Measurements from ENCODE around the gene SPINK1.
"Not testable (repeated sequence)": the region's sequence is repeated elsewhere in the genome, so short reads cannot be mapped to it uniquely, and the experiment has no call there.

DNA sequence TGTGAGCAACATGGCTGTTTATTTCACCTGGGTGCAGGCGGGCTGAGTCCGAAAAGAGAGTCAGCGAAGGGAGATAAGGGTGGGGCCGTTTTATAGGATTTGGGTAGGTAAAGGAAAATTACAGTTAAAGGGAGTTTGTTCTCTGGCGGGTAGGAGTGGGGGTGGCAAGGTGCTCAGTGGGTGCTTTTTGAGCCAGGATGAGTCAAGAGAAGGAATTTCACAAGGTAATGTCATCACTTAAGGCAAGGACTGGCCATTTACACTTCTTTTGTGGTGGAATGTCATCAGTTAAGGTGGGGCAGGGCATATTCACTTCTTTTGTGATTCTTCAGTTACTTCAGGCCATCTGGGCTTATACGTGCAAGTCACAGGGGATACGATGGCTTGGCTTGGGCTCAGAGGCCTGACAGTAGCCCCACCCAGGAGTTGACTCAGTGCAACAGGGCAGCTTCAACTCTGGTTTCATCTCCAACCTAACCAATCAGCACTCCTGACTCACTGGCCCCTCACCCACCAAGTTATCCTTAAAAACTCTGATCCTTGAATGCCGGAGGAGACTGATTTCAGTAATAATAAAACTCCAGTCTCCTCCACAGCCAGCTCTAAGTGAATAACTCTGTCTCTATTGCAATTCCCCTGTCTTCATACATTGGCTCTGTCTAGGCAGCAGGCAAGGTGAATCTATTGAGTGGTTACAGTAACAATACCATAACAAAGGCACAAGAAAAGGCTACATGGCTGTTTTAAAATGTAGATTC, 42.8 kb upstream of the SPINK1 start:
- not testable (repeated sequence) for TF ChIP-seq CREB1 (IDR thresholded peaks at IDR 0.05); CREB1 (CRISPR knock-in tag; IDR thresholded peaks at IDR 0.05); LARP7 (IDR thresholded peaks at IDR 0.05); POU5F1 (IDR thresholded peaks at IDR 0.05; ENCODE audit: borderline replicate concordance, low read depth, low read length, partially characterized antibody); HDGF (IDR thresholded peaks at IDR 0.05); NCOR1 (IDR thresholded peaks at IDR 0.05); EGR1 (conservative IDR thresholded peaks at IDR 0.05); BRCA1 (IDR thresholded peaks at IDR 0.05); BRCA1 (CRISPR knock-in tag; IDR thresholded peaks at IDR 0.05); SIX5 (IDR thresholded peaks at IDR 0.05; ENCODE audit: borderline replicate concordance in 1 of 2, insufficient read depth in 1 of 2, low read depth in 1 of 2, low read length in 2 of 2); KLF16 (IDR thresholded peaks at IDR 0.05)
- TF ChIP-seq, protein P1, sequence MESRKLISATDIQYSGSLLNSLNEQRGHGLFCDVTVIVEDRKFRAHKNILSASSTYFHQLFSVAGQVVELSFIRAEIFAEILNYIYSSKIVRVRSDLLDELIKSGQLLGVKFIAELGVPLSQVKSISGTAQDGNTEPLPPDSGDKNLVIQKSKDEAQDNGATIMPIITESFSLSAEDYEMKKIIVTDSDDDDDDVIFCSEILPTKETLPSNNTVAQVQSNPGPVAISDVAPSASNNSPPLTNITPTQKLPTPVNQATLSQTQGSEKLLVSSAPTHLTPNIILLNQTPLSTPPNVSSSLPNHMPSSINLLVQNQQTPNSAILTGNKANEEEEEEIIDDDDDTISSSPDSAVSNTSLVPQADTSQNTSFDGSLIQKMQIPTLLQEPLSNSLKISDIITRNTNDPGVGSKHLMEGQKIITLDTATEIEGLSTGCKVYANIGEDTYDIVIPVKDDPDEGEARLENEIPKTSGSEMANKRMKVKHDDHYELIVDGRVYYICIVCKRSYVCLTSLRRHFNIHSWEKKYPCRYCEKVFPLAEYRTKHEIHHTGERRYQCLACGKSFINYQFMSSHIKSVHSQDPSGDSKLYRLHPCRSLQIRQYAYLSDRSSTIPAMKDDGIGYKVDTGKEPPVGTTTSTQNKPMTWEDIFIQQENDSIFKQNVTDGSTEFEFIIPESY (CRISPR knock-in tag; IDR thresholded peaks at IDR 0.05), result not testable (repeated sequence)
- TF ChIP-seq, protein P2, sequence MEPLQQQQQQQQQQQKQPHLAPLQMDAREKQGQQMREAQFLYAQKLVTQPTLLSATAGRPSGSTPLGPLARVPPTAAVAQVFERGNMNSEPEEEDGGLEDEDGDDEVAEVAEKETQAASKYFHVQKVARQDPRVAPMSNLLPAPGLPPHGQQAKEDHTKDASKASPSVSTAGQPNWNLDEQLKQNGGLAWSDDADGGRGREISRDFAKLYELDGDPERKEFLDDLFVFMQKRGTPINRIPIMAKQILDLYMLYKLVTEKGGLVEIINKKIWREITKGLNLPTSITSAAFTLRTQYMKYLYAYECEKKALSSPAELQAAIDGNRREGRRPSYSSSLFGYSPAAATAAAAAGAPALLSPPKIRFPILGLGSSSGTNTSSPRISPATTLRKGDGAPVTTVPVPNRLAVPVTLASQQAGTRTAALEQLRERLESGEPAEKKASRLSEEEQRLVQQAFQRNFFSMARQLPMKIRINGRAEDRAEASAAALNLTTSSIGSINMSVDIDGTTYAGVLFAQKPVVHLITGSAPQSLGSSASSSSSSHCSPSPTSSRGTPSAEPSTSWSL (CRISPR knock-in tag; IDR thresholded peaks at IDR 0.05; ENCODE audit: borderline replicate concordance), result not testable (repeated sequence)
- TF ChIP-seq, protein P3, sequence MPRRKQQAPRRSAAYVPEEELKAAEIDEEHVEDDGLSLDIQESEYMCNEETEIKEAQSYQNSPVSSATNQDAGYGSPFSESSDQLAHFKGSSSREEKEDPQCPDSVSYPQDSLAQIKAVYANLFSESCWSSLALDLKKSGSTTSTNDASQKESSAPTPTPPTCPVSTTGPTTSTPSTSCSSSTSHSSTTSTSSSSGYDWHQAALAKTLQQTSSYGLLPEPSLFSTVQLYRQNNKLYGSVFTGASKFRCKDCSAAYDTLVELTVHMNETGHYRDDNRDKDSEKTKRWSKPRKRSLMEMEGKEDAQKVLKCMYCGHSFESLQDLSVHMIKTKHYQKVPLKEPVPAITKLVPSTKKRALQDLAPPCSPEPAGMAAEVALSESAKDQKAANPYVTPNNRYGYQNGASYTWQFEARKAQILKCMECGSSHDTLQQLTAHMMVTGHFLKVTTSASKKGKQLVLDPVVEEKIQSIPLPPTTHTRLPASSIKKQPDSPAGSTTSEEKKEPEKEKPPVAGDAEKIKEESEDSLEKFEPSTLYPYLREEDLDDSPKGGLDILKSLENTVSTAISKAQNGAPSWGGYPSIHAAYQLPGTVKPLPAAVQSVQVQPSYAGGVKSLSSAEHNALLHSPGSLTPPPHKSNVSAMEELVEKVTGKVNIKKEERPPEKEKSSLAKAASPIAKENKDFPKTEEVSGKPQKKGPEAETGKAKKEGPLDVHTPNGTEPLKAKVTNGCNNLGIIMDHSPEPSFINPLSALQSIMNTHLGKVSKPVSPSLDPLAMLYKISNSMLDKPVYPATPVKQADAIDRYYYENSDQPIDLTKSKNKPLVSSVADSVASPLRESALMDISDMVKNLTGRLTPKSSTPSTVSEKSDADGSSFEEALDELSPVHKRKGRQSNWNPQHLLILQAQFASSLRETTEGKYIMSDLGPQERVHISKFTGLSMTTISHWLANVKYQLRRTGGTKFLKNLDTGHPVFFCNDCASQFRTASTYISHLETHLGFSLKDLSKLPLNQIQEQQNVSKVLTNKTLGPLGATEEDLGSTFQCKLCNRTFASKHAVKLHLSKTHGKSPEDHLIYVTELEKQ (CRISPR knock-in tag; IDR thresholded peaks at IDR 0.05), result not testable (repeated sequence)
- TF ChIP-seq, protein P4, sequence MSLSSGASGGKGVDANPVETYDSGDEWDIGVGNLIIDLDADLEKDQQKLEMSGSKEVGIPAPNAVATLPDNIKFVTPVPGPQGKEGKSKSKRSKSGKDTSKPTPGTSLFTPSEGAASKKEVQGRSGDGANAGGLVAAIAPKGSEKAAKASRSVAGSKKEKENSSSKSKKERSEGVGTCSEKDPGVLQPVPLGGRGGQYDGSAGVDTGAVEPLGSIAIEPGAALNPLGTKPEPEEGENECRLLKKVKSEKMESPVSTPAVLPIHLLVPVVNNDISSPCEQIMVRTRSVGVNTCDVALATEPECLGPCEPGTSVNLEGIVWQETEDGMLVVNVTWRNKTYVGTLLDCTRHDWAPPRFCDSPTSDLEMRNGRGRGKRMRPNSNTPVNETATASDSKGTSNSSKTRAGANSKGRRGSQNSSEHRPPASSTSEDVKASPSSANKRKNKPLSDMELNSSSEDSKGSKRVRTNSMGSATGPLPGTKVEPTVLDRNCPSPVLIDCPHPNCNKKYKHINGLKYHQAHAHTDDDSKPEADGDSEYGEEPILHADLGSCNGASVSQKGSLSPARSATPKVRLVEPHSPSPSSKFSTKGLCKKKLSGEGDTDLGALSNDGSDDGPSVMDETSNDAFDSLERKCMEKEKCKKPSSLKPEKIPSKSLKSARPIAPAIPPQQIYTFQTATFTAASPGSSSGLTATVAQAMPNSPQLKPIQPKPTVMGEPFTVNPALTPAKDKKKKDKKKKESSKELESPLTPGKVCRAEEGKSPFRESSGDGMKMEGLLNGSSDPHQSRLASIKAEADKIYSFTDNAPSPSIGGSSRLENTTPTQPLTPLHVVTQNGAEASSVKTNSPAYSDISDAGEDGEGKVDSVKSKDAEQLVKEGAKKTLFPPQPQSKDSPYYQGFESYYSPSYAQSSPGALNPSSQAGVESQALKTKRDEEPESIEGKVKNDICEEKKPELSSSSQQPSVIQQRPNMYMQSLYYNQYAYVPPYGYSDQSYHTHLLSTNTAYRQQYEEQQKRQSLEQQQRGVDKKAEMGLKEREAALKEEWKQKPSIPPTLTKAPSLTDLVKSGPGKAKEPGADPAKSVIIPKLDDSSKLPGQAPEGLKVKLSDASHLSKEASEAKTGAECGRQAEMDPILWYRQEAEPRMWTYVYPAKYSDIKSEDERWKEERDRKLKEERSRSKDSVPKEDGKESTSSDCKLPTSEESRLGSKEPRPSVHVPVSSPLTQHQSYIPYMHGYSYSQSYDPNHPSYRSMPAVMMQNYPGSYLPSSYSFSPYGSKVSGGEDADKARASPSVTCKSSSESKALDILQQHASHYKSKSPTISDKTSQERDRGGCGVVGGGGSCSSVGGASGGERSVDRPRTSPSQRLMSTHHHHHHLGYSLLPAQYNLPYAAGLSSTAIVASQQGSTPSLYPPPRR (CRISPR knock-in tag; IDR thresholded peaks at IDR 0.05; ENCODE audit: borderline replicate concordance), result not testable (repeated sequence)
- TF ChIP-seq, protein P5, sequence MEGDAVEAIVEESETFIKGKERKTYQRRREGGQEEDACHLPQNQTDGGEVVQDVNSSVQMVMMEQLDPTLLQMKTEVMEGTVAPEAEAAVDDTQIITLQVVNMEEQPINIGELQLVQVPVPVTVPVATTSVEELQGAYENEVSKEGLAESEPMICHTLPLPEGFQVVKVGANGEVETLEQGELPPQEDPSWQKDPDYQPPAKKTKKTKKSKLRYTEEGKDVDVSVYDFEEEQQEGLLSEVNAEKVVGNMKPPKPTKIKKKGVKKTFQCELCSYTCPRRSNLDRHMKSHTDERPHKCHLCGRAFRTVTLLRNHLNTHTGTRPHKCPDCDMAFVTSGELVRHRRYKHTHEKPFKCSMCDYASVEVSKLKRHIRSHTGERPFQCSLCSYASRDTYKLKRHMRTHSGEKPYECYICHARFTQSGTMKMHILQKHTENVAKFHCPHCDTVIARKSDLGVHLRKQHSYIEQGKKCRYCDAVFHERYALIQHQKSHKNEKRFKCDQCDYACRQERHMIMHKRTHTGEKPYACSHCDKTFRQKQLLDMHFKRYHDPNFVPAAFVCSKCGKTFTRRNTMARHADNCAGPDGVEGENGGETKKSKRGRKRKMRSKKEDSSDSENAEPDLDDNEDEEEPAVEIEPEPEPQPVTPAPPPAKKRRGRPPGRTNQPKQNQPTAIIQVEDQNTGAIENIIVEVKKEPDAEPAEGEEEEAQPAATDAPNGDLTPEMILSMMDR (IDR thresholded peaks at IDR 0.05 in 2 of 3, conservative IDR thresholded peaks at IDR 0.05 in 1 of 3; ENCODE audit: insufficient read depth in 2 of 3, low read depth in 1 of 3, low read length in 3 of 3), result not testable (repeated sequence)

Measured in K562 (cell line).